CD14-positive monocyte (primary cell): ENCODE results near the gene CLPX. TPM values are rescaled to one million over a fixed set of nuclear protein-coding genes. Genes with fewer than 3 reads are reported as not detected.
A peak's percentile ranks its signal among the peaks of the same experiment; 100 is the strongest.
"Not testable (repeated sequence)": the region's sequence is repeated elsewhere in the genome, so short reads cannot be mapped to it uniquely, and the experiment has no call there.

Experiments
- DNase-seq, 3 donors: peaks; one replicate each; pipeline ENCODE4 v3.0.0-alpha.2; 2011 to 2022
- H2AFZ ChIP-seq: 2 replicates; pipeline ENCODE4 v1.6.0; 2012; ENCODE audit warnings: mild to moderate bottlenecking, low read depth, low read length, inconsistent platforms; ENCODE audit not compliant: insufficient read depth, poor library complexity, severe bottlenecking
- H3K27ac ChIP-seq, 2 donors: 1 replicate in 1 of 2; 2 replicates in 1 of 2; pipeline ENCODE4 v1.5.1; 2012 to 2013; ENCODE audit warnings: low read length in 2 of 2, control low read depth in 1 of 2, inconsistent platforms in 1 of 2, low read depth in 1 of 2, mild to moderate bottlenecking in 1 of 2
- H3K27me3 ChIP-seq, 2 donors: one replicate each; pipeline versions ENCODE4 v1.6.0 to v1.6.1; 2011 to 2013; ENCODE audit warnings: low read length in 2 of 2; ENCODE audit not compliant: control insufficient read depth in 2 of 2, insufficient read depth in 2 of 2
- H3K36me3 ChIP-seq, 2 donors: replicated peaks in 1 of 2; 1 replicate in 1 of 2; 2 replicates in 1 of 2; pipeline versions ENCODE4 v1.5.1 to v1.6.1; 2012 to 2013; ENCODE audit warnings: low read length in 2 of 2, control low read depth in 1 of 2, inconsistent platforms in 1 of 2, mild to moderate bottlenecking in 1 of 2; ENCODE audit not compliant: insufficient read depth in 2 of 2, control insufficient read depth in 1 of 2
- H3K4me1 ChIP-seq, 2 donors: 1 replicate in 1 of 2; 2 replicates in 1 of 2; pipeline versions ENCODE4 v1.5.1 to v1.6.1; 2012 to 2013; ENCODE audit warnings: low read length in 2 of 2, control low read depth in 1 of 2, inconsistent platforms in 1 of 2, mild to moderate bottlenecking in 1 of 2, moderate library complexity in 1 of 2; ENCODE audit not compliant: insufficient read depth in 2 of 2, control insufficient read depth in 1 of 2
- H3K4me2 ChIP-seq: replicated peaks from 2 replicates; pipeline ENCODE3; 2012; ENCODE audit warnings: low read length, moderate library complexity, mild to moderate bottlenecking; ENCODE audit not compliant: poor library complexity, severe bottlenecking; ENCODE audit errors: extremely low read depth
- H3K4me3 ChIP-seq, 3 experiments: fragments of 200-600 bp in 1 of 3; sonication (generic) in 1 of 3; replicated peaks in 1 of 3; 1 replicate in 2 of 3; 2 replicates in 1 of 3; pipeline ENCODE4 v1.5.1; 2011 to 2013; ENCODE audit warnings: low read length in 3 of 3, mild to moderate bottlenecking in 3 of 3, control low read depth in 2 of 3, low read depth in 2 of 3, inconsistent platforms in 1 of 3, moderate library complexity in 1 of 3
- H3K79me2 ChIP-seq: 2 replicates; pipeline ENCODE4 v1.6.0; 2012; ENCODE audit warnings: mild to moderate bottlenecking, control low read depth, inconsistent platforms, low read length, moderate library complexity; ENCODE audit not compliant: insufficient read depth
- H3K9ac ChIP-seq: 2 replicates; pipeline ENCODE4 v1.6.0; 2017; ENCODE audit warnings: low read length, mild to moderate bottlenecking; ENCODE audit not compliant: insufficient read depth, poor library complexity, severe bottlenecking
- H3K9me3 ChIP-seq, 2 donors: replicated peaks in 1 of 2; 1 replicate in 1 of 2; 2 replicates in 1 of 2; pipeline versions ENCODE4 v1.5.1 to v1.6.1; 2012 to 2013; ENCODE audit warnings: low read length in 2 of 2, control low read depth in 1 of 2; ENCODE audit not compliant: control insufficient read depth in 1 of 2, insufficient read depth in 1 of 2
- H4K20me1 ChIP-seq: 2 replicates; pipeline ENCODE4 v1.6.0; 2012; ENCODE audit warnings: mild to moderate bottlenecking, low read length, control low read depth, moderate library complexity; ENCODE audit not compliant: insufficient read depth
- H3K27ac Mint-ChIP-seq, 7 donors: one replicate each; pipeline ENCODE4 v1.8.0; 2020; ENCODE audit warnings: mild to moderate bottlenecking in 7 of 7, mixed read lengths in 7 of 7, moderate library complexity in 6 of 7, inconsistent platforms in 2 of 7
- H3K27me3 Mint-ChIP-seq, 3 donors: one replicate each; pipeline ENCODE4 v1.8.0; 2021 to 2022; ENCODE audit warnings: low read depth in 3 of 3, mild to moderate bottlenecking in 3 of 3, mixed read lengths in 3 of 3, moderate library complexity in 3 of 3, inconsistent platforms in 1 of 3
- H3K36me3 Mint-ChIP-seq, 2 donors: one replicate each; pipeline ENCODE4 v1.8.0; 2020; ENCODE audit warnings: mixed read lengths in 2 of 2, inconsistent platforms in 1 of 2, mild to moderate bottlenecking in 1 of 2
- H3K4me1 Mint-ChIP-seq: one replicate; pipeline ENCODE4 v1.8.0; 2020; ENCODE audit warnings: mild to moderate bottlenecking, mixed read lengths
- H3K4me3 Mint-ChIP-seq, 2 donors: one replicate each; pipeline ENCODE4 v1.8.0; 2020; ENCODE audit warnings: mild to moderate bottlenecking in 2 of 2, mixed read lengths in 2 of 2, moderate library complexity in 1 of 2
- H3K9me3 Mint-ChIP-seq, 7 donors: one replicate each; pipeline ENCODE4 v1.8.0; 2020 to 2022; ENCODE audit warnings: mixed read lengths in 7 of 7, mild to moderate bottlenecking in 6 of 7, moderate library complexity in 6 of 7, inconsistent platforms in 2 of 7
- CTCF ChIP-seq: fragments of 200-600 bp; IDR thresholded peaks from one replicate; pipeline ENCODE4 v1.8.0; 2022; ENCODE audit warnings: antibody characterized with exemption, mild to moderate bottlenecking
- WGBS: methylation state at CpG from one replicate; pipeline ENCODE4 v1.1.5; 2013; ENCODE audit warnings: missing lambda C conversion rate; ENCODE audit not compliant: insufficient coverage; 5-methylcytosine and 5-hydroxymethylcytosine counted together
- intact Hi-C, 2 donors: fragments of 100-400 bp; cut with micrococcal nuclease; formaldehyde crosslinking; loops; one replicate each; pipeline versions ENCODE4 v1.15.0 to v1.15.1; 2023
- polyA plus RNA-seq, 3 donors: library from polyadenylated mRNA; depleted of rRNA in 1 of 3; unstranded in 2 of 3; stranded (reverse) in 1 of 3; fragments of 300-500 nt in 2 of 3; fragments of >200 nt in 1 of 3; fragmentation: Illumina TruSeq in 2 of 3; gene quantifications; 1 replicate in 2 of 3; 2 replicates in 1 of 3; pipeline ENCODE4 v1.2.3, GENCODE V29; 2012 to 2021

Gene CLPX
- polyA plus RNA-seq, 3 donors = 15.2 to 24.9 (median 20.0) TPM

- peak; percentile 78 for TF ChIP-seq CTCF
- Histone ChIP-seq H4K20me1 (no peaks in the 10 kb centered on the region), H3K27me3 (no peaks in the 10 kb centered on the region), H3K4me1 (peaks cover 13 to 14% of the 10 kb centered on the region in 2 donors), H3K9me3 (no peaks in the 10 kb centered on the region), H3K4me2 (peak overlapping the region; percentile 63), H3K36me3 (peaks cover 36 to 80% of the 10 kb centered on the region in 2 donors), H2AFZ (peak overlapping the region; percentile 65), H3K79me2 (no peaks in the 10 kb centered on the region), H3K9ac (peak overlapping the region; percentile 32), H3K4me3 (peak overlapping the region in 1 of 3 experiments; percentile 46), H3K27ac (peak overlapping the region; percentile 8 to 50)
- peak; percentile 37 to 60 (median 42) for DNase-seq
- Mint-ChIP-seq H3K4me1 (peaks cover 12% of the 10 kb centered on the region), H3K36me3 (peaks cover 63 to 73% of the 10 kb centered on the region in 2 donors), H3K4me3 (peak overlapping the region in 1 of 2 donors; percentile 92), H3K27me3 (peaks cover 0 to 2% (median 2%) of the 10 kb centered on the region in 3 donors), H3K27ac (peak overlapping the region in 6 of 7 donors; percentile 27 to 83 (median 75)), H3K9me3 (no peaks in the 10 kb centered on the region)
- WGBS = 3% methylated on average over 8 of the region's 9 CpGs
- intact Hi-C loops = no loop called here
These were observed 83.7 kb downstream of the CLPX start for GRCh38 chr15:65101411-65101890.

GRCh38 chr15:65100442-65100841 lies 84.7 kb downstream of the CLPX start:
- Histone ChIP-seq H2AFZ (no peak overlapping the region), H3K4me3 (no peak overlapping the region), H3K79me2 (no peaks in the 10 kb centered on the region), H3K9me3 (no peaks in the 10 kb centered on the region), H4K20me1 (no peaks in the 10 kb centered on the region), H3K27me3 (no peaks in the 10 kb centered on the region), H3K9ac (no peak overlapping the region), H3K4me2 (no peak overlapping the region), H3K36me3 (peaks cover 30 to 70% of the 10 kb centered on the region in 2 donors), H3K27ac (no peak overlapping the region), H3K4me1 (peaks cover 13 to 14% of the 10 kb centered on the region in 2 donors)
- peaks cover 0 to 2% (median 2%) of the 10 kb centered on the region in 3 donors for H3K27me3 Mint-ChIP-seq
- WGBS = no CpG with 5 or more reads among the region's 7 CpGs
- no peaks in the 10 kb centered on the region for H3K9me3 Mint-ChIP-seq
- no peak for DNase-seq
- peaks cover 12% of the 10 kb centered on the region for H3K4me1 Mint-ChIP-seq
- no peak overlapping the region for H3K27ac Mint-ChIP-seq
- no peak overlapping the region for H3K4me3 Mint-ChIP-seq
- peaks cover 54 to 65% of the 10 kb centered on the region in 2 donors for H3K36me3 Mint-ChIP-seq
- no peak for TF ChIP-seq CTCF
- intact Hi-C loops = no loop called here

- peaks cover 30 to 64% of the 10 kb centered on the region in 2 donors for H3K36me3 ChIP-seq
- WGBS = no CpG with 5 or more reads among the region's 10 CpGs
These were observed 85.3 kb downstream of the CLPX start for GRCh38 chr15:65099801-65100200.

More at GRCh38 chr15:65099801-65100200, 85.3 kb downstream of the CLPX start:
- H3K27me3 Mint-ChIP-seq, H3K4me2 ChIP-seq, H3K9me3 ChIP-seq, H3K27ac ChIP-seq, H3K9me3 Mint-ChIP-seq, H2AFZ ChIP-seq, H3K27ac Mint-ChIP-seq, H3K9ac ChIP-seq, H3K4me3 ChIP-seq, H3K79me2 ChIP-seq, H4K20me1 ChIP-seq, H3K27me3 ChIP-seq, DNase-seq, intact Hi-C loops, H3K4me3 Mint-ChIP-seq: not testable (repeated sequence)
- peaks cover 13 to 14% of the 10 kb centered on the region in 2 donors for H3K4me1 ChIP-seq
- H3K36me3 Mint-ChIP-seq = peaks cover 49 to 59% of the 10 kb centered on the region in 2 donors
- H3K4me1 Mint-ChIP-seq = peaks cover 12% of the 10 kb centered on the region
